Mesenchymal stem cell (in vitro differentiated cells and primary cell): ENCODE data around the gene FAM222A.

Experiments used
- DNase-seq: peaks from one replicate; pipeline ENCODE4 v3.0.0-alpha.2; 2013
- H2AFZ ChIP-seq: one replicate; pipeline ENCODE4 v1.6.1; 2013; ENCODE audit warnings: low read depth, mild to moderate bottlenecking, control low read depth, inconsistent platforms, low read length, moderate library complexity
- H2AK5ac ChIP-seq: 2 replicates; pipeline ENCODE4 v1.6.1; 2013; ENCODE audit warnings: low read length, moderate library complexity, mild to moderate bottlenecking, inconsistent platforms; ENCODE audit not compliant: severe bottlenecking
- H2BK120ac ChIP-seq: one replicate; pipeline ENCODE4 v1.6.1; 2013; ENCODE audit warnings: low read depth, mild to moderate bottlenecking, inconsistent platforms, low read length, moderate library complexity
- H2BK12ac ChIP-seq, 2 experiments: one replicate each; pipeline ENCODE4 v1.6.1; 2013; ENCODE audit warnings: inconsistent platforms in 2 of 2, low read length in 2 of 2, mild to moderate bottlenecking in 2 of 2, moderate library complexity in 2 of 2, control low read depth in 1 of 2
- H2BK15ac ChIP-seq: one replicate; pipeline ENCODE4 v1.6.1; 2013; ENCODE audit warnings: mild to moderate bottlenecking, low read depth, inconsistent platforms; ENCODE audit not compliant: poor library complexity, severe bottlenecking
- H2BK5ac ChIP-seq: 2 replicates; pipeline ENCODE4 v1.6.1; 2013; ENCODE audit warnings: low read depth, mild to moderate bottlenecking, low read length, control low read depth, inconsistent platforms; ENCODE audit not compliant: poor library complexity, severe bottlenecking
- H3K14ac ChIP-seq, 2 experiments: one replicate each; pipeline ENCODE4 v1.6.1; 2013; ENCODE audit warnings: inconsistent platforms in 2 of 2, low read length in 2 of 2, control low read depth in 1 of 2, mild to moderate bottlenecking in 1 of 2, moderate library complexity in 1 of 2
- H3K18ac ChIP-seq, 2 experiments: one replicate each; pipeline ENCODE4 v1.6.1; 2013; ENCODE audit warnings: inconsistent platforms in 2 of 2, low read length in 2 of 2, control low read depth in 1 of 2, low read depth in 1 of 2, mild to moderate bottlenecking in 1 of 2
- H3K23ac ChIP-seq, 2 experiments: one replicate each; pipeline ENCODE4 v1.6.1; 2013; ENCODE audit warnings: inconsistent platforms in 2 of 2, low read length in 2 of 2, mild to moderate bottlenecking in 2 of 2, moderate library complexity in 2 of 2, control low read depth in 1 of 2
- H3K27ac ChIP-seq: 2 replicates; pipeline ENCODE4 v1.5.1; 2013; ENCODE audit warnings: mild to moderate bottlenecking, moderate library complexity, low read length, control low read depth, inconsistent platforms; ENCODE audit not compliant: poor library complexity, severe bottlenecking
- H3K27me3 ChIP-seq, 2 experiments: 2 replicates each; pipeline versions ENCODE4 v1.6.1 to v1.7.0; 2013; ENCODE audit warnings: low read length in 2 of 2, mild to moderate bottlenecking in 2 of 2, moderate library complexity in 2 of 2, control low read depth in 1 of 2, inconsistent platforms in 1 of 2; ENCODE audit not compliant: control insufficient read depth in 1 of 2, insufficient read depth in 1 of 2
- H3K36me3 ChIP-seq, 2 experiments: 2 replicates each; pipeline versions ENCODE4 v1.6.1 to v1.7.0; 2013; ENCODE audit warnings: low read length in 2 of 2, control low read depth in 1 of 2, inconsistent platforms in 1 of 2, low read depth in 1 of 2, mild to moderate bottlenecking in 1 of 2; ENCODE audit not compliant: insufficient read depth in 2 of 2, control insufficient read depth in 1 of 2
- H3K4ac ChIP-seq, 2 experiments: one replicate each; pipeline ENCODE4 v1.6.1; 2013; ENCODE audit warnings: inconsistent platforms in 2 of 2, low read length in 2 of 2, mild to moderate bottlenecking in 2 of 2, moderate library complexity in 2 of 2, control low read depth in 1 of 2, low read depth in 1 of 2
- H3K4me1 ChIP-seq: 2 replicates; pipeline ENCODE4 v1.6.1; 2013; ENCODE audit warnings: low read depth, low read length, control low read depth; ENCODE audit not compliant: control insufficient read depth, insufficient read depth
- H3K4me2 ChIP-seq: 2 replicates; pipeline ENCODE4 v1.6.1; 2013; ENCODE audit warnings: low read length, mild to moderate bottlenecking, inconsistent platforms; ENCODE audit not compliant: poor library complexity, severe bottlenecking
- H3K4me3 ChIP-seq, 2 experiments: 2 replicates each; pipeline versions ENCODE4 v1.5.1 to v1.7.0; 2013; ENCODE audit warnings: low read length in 2 of 2, mild to moderate bottlenecking in 2 of 2, control low read depth in 1 of 2, low read depth in 1 of 2; ENCODE audit not compliant: insufficient read depth in 1 of 2
- H3K79me1 ChIP-seq: replicated peaks from 2 replicates; pipeline ENCODE4 v1.6.1; 2013; ENCODE audit warnings: mild to moderate bottlenecking, control low read depth, low read length, inconsistent platforms; ENCODE audit not compliant: poor library complexity, severe bottlenecking
- H3K9ac ChIP-seq: 2 replicates; pipeline ENCODE4 v1.7.0; 2013; ENCODE audit warnings: mild to moderate bottlenecking, low read length, moderate library complexity
- H3K9me3 ChIP-seq: 2 replicates; pipeline ENCODE4 v1.7.0; 2013; ENCODE audit warnings: mild to moderate bottlenecking, low read length; ENCODE audit not compliant: control insufficient read depth
- H4K8ac ChIP-seq: one replicate; pipeline ENCODE4 v1.6.1; 2013; ENCODE audit warnings: inconsistent platforms, mild to moderate bottlenecking, low read length, moderate library complexity
- H4K91ac ChIP-seq: one replicate; pipeline ENCODE4 v1.6.1; 2013; ENCODE audit warnings: mild to moderate bottlenecking, low read length, inconsistent platforms
- WGBS: methylation state at CpG from one replicate; pipeline ENCODE4 v1.1.7; 2013; ENCODE audit warnings: mixed read lengths; 5-methylcytosine and 5-hydroxymethylcytosine counted together

Gene FAM222A

GRCh38 chr12:109720152-109720856, 6.7 kb downstream of the FAM222A start:
- H2BK5ac ChIP-seq, result no peak overlapping the region
- H3K18ac ChIP-seq, result no peak overlapping the region

DNA sequence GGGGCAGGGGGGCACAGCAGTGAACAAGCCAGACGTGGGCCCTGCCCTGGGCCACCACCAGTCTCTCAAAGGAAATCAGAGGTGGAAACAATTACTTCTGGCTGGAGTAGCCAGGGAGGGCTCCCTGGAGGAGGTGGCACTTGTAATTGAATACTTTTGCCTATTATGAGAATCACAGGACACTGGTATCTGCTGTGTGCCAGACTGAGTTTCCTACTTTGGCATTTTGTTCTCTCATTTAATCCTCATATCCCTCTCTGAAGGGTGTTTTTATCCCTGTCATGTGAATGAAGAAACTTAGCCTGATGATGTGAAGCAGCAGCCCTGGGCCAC, 7.2 kb downstream of the FAM222A start:
- peaks cover 10% of the 10 kb centered on the region for H3K4me1 ChIP-seq
- WGBS, result 63% methylated on average over 1 of the region's 1 CpG
- H2AFZ ChIP-seq, result no peak overlapping the region

More at GRCh38 chr12:109720152-109720856, 6.7 kb downstream of the FAM222A start:
- no peak overlapping the region for H2AFZ ChIP-seq
- H3K27ac ChIP-seq, result no peak overlapping the region
- H3K4me3 ChIP-seq, result no peak overlapping the region
- no peaks in the 10 kb centered on the region for H3K79me1 ChIP-seq
- no peak overlapping the region for H2AK5ac ChIP-seq
- no peak overlapping the region for H3K9ac ChIP-seq
- H3K36me3 ChIP-seq, result no peaks in the 10 kb centered on the region
- H4K8ac ChIP-seq, result no peak overlapping the region
- H2BK120ac ChIP-seq, result no peak overlapping the region
- H3K14ac ChIP-seq, result no peak overlapping the region
- H3K23ac ChIP-seq, result no peak overlapping the region
- no peaks in the 10 kb centered on the region for H3K9me3 ChIP-seq
- no peak for DNase-seq
- H2BK15ac ChIP-seq, result no peak overlapping the region
- peaks cover 58 to 85% of the 10 kb centered on the region in 2 experiments for H3K27me3 ChIP-seq
- no peak overlapping the region for H4K91ac ChIP-seq
- H2BK12ac ChIP-seq, result no peak overlapping the region
- peaks cover 10% of the 10 kb centered on the region for H3K4me1 ChIP-seq
- H3K4ac ChIP-seq, result no peak overlapping the region
- H3K4me2 ChIP-seq, result no peak overlapping the region
- 58% methylated on average over 12 of the region's 12 CpGs for WGBS

DNA sequence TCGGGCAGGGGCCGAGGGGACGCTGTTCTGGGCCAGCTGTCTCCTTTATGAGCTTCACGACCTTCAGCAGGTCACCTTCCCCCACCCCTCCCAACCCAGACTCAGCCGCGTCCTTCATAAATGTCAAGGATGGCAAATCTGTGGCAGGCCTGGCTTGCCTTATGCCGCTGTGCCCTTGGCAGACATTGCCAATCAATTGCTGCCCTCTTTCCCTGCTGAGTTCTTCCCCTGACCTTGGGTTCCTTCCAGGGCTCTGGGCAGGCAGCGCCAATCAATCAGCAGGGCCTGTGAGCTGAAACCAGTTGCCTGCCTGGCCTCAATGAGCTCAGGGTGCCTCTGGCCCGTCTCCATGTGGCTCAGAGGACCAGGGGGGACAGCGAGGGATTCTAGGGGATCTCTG, 7.7 kb downstream of the FAM222A start:
- Histone ChIP-seq H2AK5ac (no peak overlapping the region), H3K23ac (no peak overlapping the region), H4K91ac (no peak overlapping the region), H3K4me1 (peaks cover 10% of the 10 kb centered on the region), H2AFZ (no peak overlapping the region), H2BK15ac (no peak overlapping the region), H3K4me2 (no peak overlapping the region), H3K36me3 (no peaks in the 10 kb centered on the region), H3K27me3 (peaks cover 50 to 79% of the 10 kb centered on the region in 2 experiments), H2BK12ac (no peak overlapping the region), H3K9me3 (no peaks in the 10 kb centered on the region), H3K14ac (no peak overlapping the region), H2BK120ac (no peak overlapping the region), H3K79me1 (no peaks in the 10 kb centered on the region), H3K4me3 (no peak overlapping the region), H3K18ac (no peak overlapping the region), H2BK5ac (no peak overlapping the region), H3K27ac (no peak overlapping the region), H3K9ac (no peak overlapping the region), H3K4ac (no peak overlapping the region), H4K8ac (no peak overlapping the region)
- no peak for DNase-seq
- 88% methylated on average over 10 of the region's 10 CpGs for WGBS

More for the DNA sequence above, 7.2 kb downstream of the FAM222A start:
- Histone ChIP-seq H3K9ac (no peak overlapping the region), H3K27me3 (peaks cover 53 to 82% of the 10 kb centered on the region in 2 experiments), H2BK120ac (no peak overlapping the region), H3K14ac (no peak overlapping the region), H3K4me3 (no peak overlapping the region), H3K79me1 (no peaks in the 10 kb centered on the region), H4K91ac (no peak overlapping the region), H3K36me3 (no peaks in the 10 kb centered on the region), H3K4me2 (no peak overlapping the region), H3K9me3 (no peaks in the 10 kb centered on the region), H3K27ac (no peak overlapping the region), H3K23ac (no peak overlapping the region), H4K8ac (no peak overlapping the region), H2BK5ac (no peak overlapping the region), H2BK15ac (no peak overlapping the region), H3K18ac (no peak overlapping the region), H2AK5ac (no peak overlapping the region), H3K4ac (no peak overlapping the region), H2BK12ac (no peak overlapping the region)
- no peak for DNase-seq

DNA sequence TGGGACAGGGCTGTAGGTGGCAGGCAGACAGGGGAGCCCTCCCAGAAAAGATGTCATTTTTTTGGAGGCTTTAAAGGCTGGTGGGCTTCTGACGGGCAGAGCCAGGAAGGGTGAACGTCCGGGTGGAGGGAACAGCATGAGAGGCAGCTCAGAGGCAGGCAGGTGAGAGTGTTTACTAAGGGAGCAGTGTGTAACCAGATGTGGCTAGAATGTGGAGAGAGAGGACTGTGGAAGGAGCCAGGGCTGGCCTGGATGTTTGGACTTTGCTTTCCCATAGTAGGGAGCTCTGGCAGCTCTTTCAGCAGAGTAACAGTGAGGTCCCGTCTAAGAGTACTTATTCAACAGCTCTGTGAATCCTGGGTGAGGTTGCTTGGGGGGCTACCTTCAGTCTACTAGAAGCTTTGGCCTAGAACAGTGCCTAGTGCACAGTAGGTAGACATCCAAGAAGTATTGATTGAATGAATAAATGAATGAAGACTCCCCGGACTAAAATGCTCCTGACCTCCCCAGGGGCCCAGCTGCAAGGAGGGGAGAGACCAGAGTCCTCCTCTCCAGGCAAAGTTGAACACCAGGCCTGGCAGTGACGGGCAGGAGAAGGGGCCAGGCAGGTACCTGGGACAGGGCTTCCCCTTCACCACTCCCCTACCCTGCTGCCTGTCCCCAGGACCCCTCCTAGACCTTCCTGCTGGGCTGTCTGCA, 8.5 kb downstream of the FAM222A start:
- H3K18ac ChIP-seq, result no peak overlapping the region
- no peak for DNase-seq
- H3K4me2 ChIP-seq, result no peak overlapping the region
- H2AFZ ChIP-seq, result no peak overlapping the region
- no peak overlapping the region for H3K4ac ChIP-seq
- H2BK15ac ChIP-seq, result no peak overlapping the region
- no peak overlapping the region for H3K9ac ChIP-seq
- peaks cover 43 to 79% of the 10 kb centered on the region in 2 experiments for H3K27me3 ChIP-seq
- H4K8ac ChIP-seq, result no peak overlapping the region
- H4K91ac ChIP-seq, result no peak overlapping the region
- H2BK5ac ChIP-seq, result no peak overlapping the region
- peaks cover 10% of the 10 kb centered on the region for H3K4me1 ChIP-seq
- no peaks in the 10 kb centered on the region for H3K9me3 ChIP-seq
- H3K23ac ChIP-seq, result no peak overlapping the region
- H2AK5ac ChIP-seq, result no peak overlapping the region
- WGBS, result 72% methylated on average over 5 of the region's 6 CpGs
- H2BK12ac ChIP-seq, result no peak overlapping the region
- no peaks in the 10 kb centered on the region for H3K79me1 ChIP-seq
- H2BK120ac ChIP-seq, result no peak overlapping the region
- H3K36me3 ChIP-seq, result no peaks in the 10 kb centered on the region
- H3K4me3 ChIP-seq, result no peak overlapping the region
- H3K27ac ChIP-seq, result no peak overlapping the region
- no peak overlapping the region for H3K14ac ChIP-seq
